ENCODE measurements around the gene CLCN1. TPM values are rescaled to one million over a fixed set of nuclear protein-coding genes. Genes with fewer than 3 reads are reported as not detected.

Gene CLCN1
- total and polyA plus RNA-seq, 2 of the 8 experiments (the other 6 are each of a cell fraction or from before 2014, with no cell fraction given), result 0.36 to 0.41 TPM

- TF ChIP-seq GTF2F1 (IDR thresholded peaks at IDR 0.05; ENCODE audit: borderline replicate concordance, low read depth, low read length) (no peak), NANOG (IDR thresholded peaks at IDR 0.05; ENCODE audit: insufficient read depth, low read depth, low read length, poor library complexity, severe bottlenecking) (no peak), SP1 (IDR thresholded peaks at IDR 0.05; ENCODE audit: low read depth, low read length) (no peak)
Observed at GRCh38 chr7:143316492-143316891, 581 bp downstream of the CLCN1 start (continued).
